GM12875 (cell line): Measurements from ENCODE around the gene PAQR7.

ENCODE experiments used
- H3K4me3 ChIP-seq: one replicate; pipeline ENCODE4 v1.5.1; 2011; ENCODE audit warnings: low read depth, low read length, control low read depth
- CTCF ChIP-seq: IDR thresholded peaks from 2 replicates; pipeline ENCODE4 v1.5.1; 2011; ENCODE audit warnings: low read depth, mild to moderate bottlenecking, control low read depth, inconsistent platforms, low read length, moderate library complexity, borderline replicate concordance; ENCODE audit not compliant: insufficient read depth

Gene PAQR7

GRCh38 chr1:25815208-25816111 is 60.0 kb downstream of the PAQR7 start:
- TF ChIP-seq CTCF = no peak

DNA sequence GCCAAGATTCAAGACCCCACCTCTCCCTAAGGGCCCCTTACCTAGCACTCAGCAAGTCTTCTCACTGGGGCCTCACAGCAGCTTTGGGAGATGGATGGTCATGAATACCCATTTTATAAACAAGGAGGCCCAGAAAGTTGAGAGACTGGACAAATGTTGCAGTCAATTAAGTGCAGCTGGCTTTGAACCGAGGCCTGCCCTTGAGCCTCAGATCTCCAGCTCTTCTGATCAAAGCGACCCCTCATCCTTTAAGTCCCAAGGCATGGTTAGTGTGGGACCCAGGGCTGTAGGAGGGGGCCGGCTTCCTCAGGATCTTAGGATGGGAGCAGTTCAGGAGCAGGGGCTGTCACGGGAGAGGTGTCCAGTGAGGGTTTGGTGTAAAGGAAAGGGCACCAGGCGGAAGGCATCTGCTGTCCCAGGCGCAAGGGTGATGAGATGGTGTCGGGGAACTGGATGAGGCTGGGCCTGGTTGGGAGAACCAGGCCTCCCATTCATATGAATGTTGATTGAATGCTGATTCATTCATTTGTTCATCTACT is 60.9 kb downstream of the PAQR7 start:
- TF ChIP-seq CTCF = no peak
- H3K4me3 ChIP-seq = no peak overlapping the region

More at GRCh38 chr1:25815208-25816111, 60.0 kb downstream of the PAQR7 start:
- H3K4me3 ChIP-seq = no peak overlapping the region

DNA sequence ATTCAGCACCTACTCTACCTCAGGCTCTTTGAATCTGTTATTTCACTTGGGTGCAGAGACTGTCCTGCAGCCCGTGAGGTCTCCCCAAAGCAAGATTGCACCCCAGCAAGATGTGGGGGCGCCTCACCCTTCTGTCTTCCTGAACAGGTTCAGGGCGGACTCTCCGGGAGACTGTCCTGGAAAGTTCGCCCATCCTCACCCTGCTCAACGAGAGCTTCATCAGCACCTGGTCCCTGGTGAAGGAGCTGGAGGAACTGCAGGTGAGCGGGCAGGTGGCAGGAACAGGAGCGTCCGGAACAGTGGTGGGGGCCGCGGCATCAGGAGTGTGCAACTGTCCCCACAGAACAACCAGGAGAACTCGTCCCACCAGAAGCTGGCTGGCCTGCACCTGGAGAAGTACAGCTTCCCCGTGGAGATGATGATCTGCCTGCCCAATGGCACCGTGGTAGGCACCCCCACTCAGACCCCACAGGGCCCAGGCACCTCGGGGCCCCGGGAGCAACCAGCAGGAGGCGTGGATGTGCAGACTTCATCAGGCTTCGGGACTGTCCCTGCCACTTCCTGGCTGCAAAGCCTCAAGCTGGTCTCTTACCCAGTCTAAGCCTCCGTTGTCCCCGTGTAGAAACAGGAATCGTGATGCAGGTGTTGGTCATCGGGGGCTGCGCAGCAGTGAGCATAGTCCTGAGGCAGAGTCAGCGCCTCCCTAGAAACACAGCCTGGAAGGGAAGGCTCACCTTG is 61.6 kb downstream of the PAQR7 start:
- H3K4me3 ChIP-seq = no peak overlapping the region
- TF ChIP-seq CTCF = peak; percentile 41; the same call in 1 of the 2 replicates

GRCh38 chr1:25813071-25813733 is 62.3 kb downstream of the PAQR7 start:
- no peak for TF ChIP-seq CTCF
- H3K4me3 ChIP-seq = no peak overlapping the region
